HepG2 (cell line): ENCODE results near the gene ENTPD2. TPM values are rescaled to one million over a fixed set of nuclear protein-coding genes. Genes with fewer than 3 reads are reported as not detected.

Source experiments
- ATAC-seq: fragments of 200-7000 bp; cut with Tn5 transposase; 3 replicates; pipeline ENCODE4 v1.9.1; 2020; ENCODE audit warnings: mild to moderate bottlenecking, moderate library complexity
- BruUV-seq: library from RNA; stranded (reverse); fragments of 400-500 nt; replicated peaks from 2 replicates; lab custom pipeline; 2021; lab: Mats Ljungman, UMichigan
- CTCF ChIA-PET: fragments of 300-600 bp; formaldehyde crosslinking; extraction: SDS; loops from one replicate; lab custom pipeline; 2021; ENCODE audit warnings: low total read pairs, inconsistent platforms, low intra/inter-chr PET ratio; lab: Yijun Ruan, JAX
- POLR2A ChIA-PET: fragments of 350-600 bp; sonication (Branson Sonifier 250); formaldehyde crosslinking; loops from one replicate; lab custom pipeline; 2020; ENCODE audit warnings: antibody characterized with exemption, inconsistent platforms; lab: Yijun Ruan, JAX
- DNase-seq: peaks from one replicate; pipeline ENCODE4 v3.0.0-alpha.2; 2015; ENCODE audit warnings: low spot score
- FAIRE-seq: peaks from 3 replicates; lab custom pipeline; 2011; peaks lifted over from hg19 to GRCh38; lab: Jason Lieb, UNC
- H2AFZ ChIP-seq: one replicate; pipeline ENCODE4 v1.6.1; 2011; ENCODE audit warnings: low read length, inconsistent platforms
- H3K27ac ChIP-seq: fragments of 300-600 bp; 3 replicates; pipeline ENCODE4 v1.8.0; 2011; ENCODE audit warnings: mixed run types, mild to moderate bottlenecking, mixed read lengths, low read length, inconsistent platforms; ENCODE audit not compliant: insufficient read depth; ENCODE audit errors: extremely low read length
- H3K27me3 ChIP-seq, 2 experiments: fragments of 200-600 bp in 1 of 2; 2 replicates in 1 of 2; 3 replicates in 1 of 2; pipeline versions ENCODE4 v1.6.0 to v1.8.0; 2011; ENCODE audit warnings: low read length in 2 of 2, mild to moderate bottlenecking in 2 of 2, moderate library complexity in 2 of 2, inconsistent platforms in 1 of 2; ENCODE audit not compliant: insufficient read depth in 2 of 2, control insufficient read depth in 1 of 2
- H3K36me3 ChIP-seq, 2 experiments: fragments of 200-600 bp in 1 of 2; replicated peaks in 1 of 2; 2 replicates in 1 of 2; 3 replicates in 1 of 2; pipeline versions ENCODE4 v1.5.1 to v1.8.0; 2011; ENCODE audit warnings: low read length in 2 of 2, inconsistent platforms in 1 of 2; ENCODE audit not compliant: insufficient read depth in 2 of 2, control insufficient read depth in 1 of 2
- H3K4me1 ChIP-seq: 2 replicates; pipeline ENCODE4 v1.5.1; 2012; ENCODE audit warnings: low read length, inconsistent platforms; ENCODE audit not compliant: insufficient read depth
- H3K4me2 ChIP-seq: 2 replicates; pipeline ENCODE4 v1.6.0; 2011; ENCODE audit warnings: low read depth, low read length, inconsistent platforms
- H3K4me3 ChIP-seq, 3 experiments: fragments of 200-600 bp in 1 of 3; sonication (generic), shearing (Covaris generic) in 1 of 3; replicated peaks in 1 of 3; 2 replicates each; pipeline ENCODE4 v1.5.1; 2011 to 2016; ENCODE audit warnings: low read length in 3 of 3, inconsistent platforms in 2 of 3, low read depth in 2 of 3, mild to moderate bottlenecking in 2 of 3, control low read depth in 1 of 3, mixed read lengths in 1 of 3; ENCODE audit not compliant: insufficient read depth in 1 of 3
- H3K79me2 ChIP-seq: one replicate; pipeline ENCODE4 v1.6.1; 2011; ENCODE audit warnings: low read length, inconsistent platforms; ENCODE audit not compliant: insufficient read depth
- H3K9ac ChIP-seq: 2 replicates; pipeline ENCODE4 v1.6.0; 2011; ENCODE audit warnings: mild to moderate bottlenecking, low read depth, low read length, inconsistent platforms; ENCODE audit not compliant: insufficient read depth
- H3K9me3 ChIP-seq: 2 replicates; pipeline ENCODE4 v1.5.1; 2012; ENCODE audit warnings: mild to moderate bottlenecking, low read length
- H4K20me1 ChIP-seq: 2 replicates; pipeline ENCODE4 v1.6.0; 2011; ENCODE audit warnings: inconsistent platforms, mild to moderate bottlenecking, low read length, moderate library complexity; ENCODE audit not compliant: insufficient read depth
- ATM ChIP-seq: fragments of 450-650 bp; IDR thresholded peaks from 2 replicates; pipeline ENCODE4 v1.7.1; 2017; ENCODE audit warnings: mild to moderate bottlenecking, borderline replicate concordance
- CEBPG ChIP-seq: IDR thresholded peaks from 2 replicates; pipeline ENCODE4 v1.6.1; 2016
- KAT8 ChIP-seq: IDR thresholded peaks from 2 replicates; pipeline ENCODE4 v1.6.1; 2016; ENCODE audit warnings: missing genetic modification reagents, missing compliant biosample characterization
- MEIS2 ChIP-seq: sonication (generic); formaldehyde crosslinking; IDR thresholded peaks from 2 replicates; pipeline ENCODE4 v1.9.0; 2021; ENCODE audit warnings: mild to moderate bottlenecking, missing genetic modification reagents
- NFKB2 ChIP-seq: sonication (generic); formaldehyde crosslinking; IDR thresholded peaks from 2 replicates; pipeline ENCODE4 v1.4.0; 2020; ENCODE audit warnings: missing genetic modification reagents, borderline replicate concordance
- SP2 ChIP-seq: sonication (generic); formaldehyde crosslinking; IDR thresholded peaks from 2 replicates; pipeline ENCODE4 v1.5.1; 2020; ENCODE audit warnings: mild to moderate bottlenecking, missing genetic modification reagents
- ZMYM4 ChIP-seq: sonication (generic); formaldehyde crosslinking; IDR thresholded peaks from 2 replicates; pipeline ENCODE4 v1.8.1; 2023; ENCODE audit warnings: mild to moderate bottlenecking, missing genetic modification reagents
- ZNF564 ChIP-seq: sonication (generic); formaldehyde crosslinking; IDR thresholded peaks from 2 replicates; pipeline ENCODE4 v1.8.1; 2023; ENCODE audit warnings: mild to moderate bottlenecking, missing genetic modification reagents
- ZNF589 ChIP-seq: sonication (generic); formaldehyde crosslinking; conservative IDR thresholded peaks from 2 replicates; pipeline ENCODE4 v1.8.0; 2022; ENCODE audit warnings: mild to moderate bottlenecking, moderate library complexity, missing genetic modification reagents
- ZNF660 ChIP-seq: sonication (generic); formaldehyde crosslinking; IDR thresholded peaks from 2 replicates; pipeline ENCODE4 v1.5.1; 2020; ENCODE audit warnings: mild to moderate bottlenecking, low read depth, missing genetic modification reagents, borderline replicate concordance
- ZNF816 ChIP-seq: sonication (generic); formaldehyde crosslinking; IDR thresholded peaks from 2 replicates; pipeline ENCODE4 v1.8.0; 2022; ENCODE audit warnings: missing genetic modification reagents, mild to moderate bottlenecking, borderline replicate concordance
- ZSCAN25 ChIP-seq: sonication (generic); formaldehyde crosslinking; IDR thresholded peaks from 2 replicates; pipeline ENCODE4 v1.8.0; 2022; ENCODE audit warnings: mild to moderate bottlenecking, missing genetic modification reagents
- WGBS: methylation state at CpG from one replicate; pipeline ENCODE4 v1.1.6; 2017; ENCODE audit warnings: low lambda C conversion rate; 5-methylcytosine and 5-hydroxymethylcytosine counted together
- in situ Hi-C: cut with HindIII; loops from 2 replicates; pipeline ENCODE4 v1.10.0; 2017; ENCODE audit warnings: low pct_unique_long_range_greater_than_20kb; ENCODE audit not compliant: extremely low pct_ligation_motif_present
- intact Hi-C: fragments of 100-400 bp; cut with micrococcal nuclease; formaldehyde crosslinking; loops from one replicate; pipeline ENCODE4 v1.10.0; 2022; ENCODE audit not compliant: unreplicated experiment
- polyA plus RNA-seq, 8 experiments: library from polyadenylated mRNA; depleted of rRNA in 3 of 8; stranded (reverse) in 7 of 8; unstranded in 1 of 8; fragments of >200 nt; fragmentation: Illumina TruSeq in 4 of 8; extraction: Trizol in 4 of 8; gene quantifications; 2 replicates each; pipeline versions ENCODE4 v1.2.1 to v1.2.3, GENCODE V29; 2011 to 2016; ENCODE audit warnings: low read depth in 4 of 8, missing spikeins in 1 of 8, mixed read lengths in 1 of 8; ENCODE audit not compliant: insufficient read depth in 1 of 8
- total RNA-seq, 5 experiments: library from RNA; depleted of rRNA; stranded (reverse); fragments of >200 nt; fragmentation: Illumina TruSeq; extraction: Trizol; gene quantifications; 2 replicates each; pipeline ENCODE4 v1.2.3, GENCODE V29; 2016; ENCODE audit warnings: low read depth in 1 of 5

The ENTPD2 gene
- total and polyA plus RNA-seq, 2 of the 13 experiments (the other 11 are each of a cell fraction or from before 2014, with no cell fraction given): 0.95 to 3.2 TPM

GRCh38 chr9:137082925-137083290 is 29.0 kb upstream of the ENTPD2 start:
- no peaks in the 10 kb centered on the region; a peak in 1 of 5 replicates for H3K27me3 ChIP-seq
- peaks cover 3% of the 10 kb centered on the region for H3K79me2 ChIP-seq
- H3K9ac ChIP-seq: no peak overlapping the region
- H4K20me1 ChIP-seq: no peaks in the 10 kb centered on the region
- H3K36me3 ChIP-seq: peaks cover 9 to 16% of the 10 kb centered on the region in 2 experiments; a peak in 4 of 5 replicates
- H3K4me2 ChIP-seq: no peak overlapping the region
- H3K4me1 ChIP-seq: peaks cover 47% of the 10 kb centered on the region
- 91% methylated on average over 7 of the region's 8 CpGs for WGBS
- in situ Hi-C loops (no loop called here), intact Hi-C loops (no loop called here)
- FAIRE-seq (no peak), DNase-seq (no peak), ATAC-seq (no peak)
- H2AFZ ChIP-seq: no peak overlapping the region
- no peaks in the 10 kb centered on the region for H3K9me3 ChIP-seq
- ChIA-PET CTCF (no interaction called here), POLR2A (interaction anchor here (1.1 to 6.4 kb wide), 6 partner anchors 13 to 195 kb away, joined by 3 to 105 read pairs (median 6); partner anchors contain the start of genes SAPCD2, TOR4A and TUBB4B)
- no peak overlapping the region for H3K27ac ChIP-seq
- TF ChIP-seq MEIS2 (CRISPR knock-in tag) (no peak), SP2 (no peak), ATM (no peak), ZMYM4 (CRISPR knock-in tag) (no peak), KAT8 (CRISPR knock-in tag) (no peak), ZSCAN25 (CRISPR knock-in tag) (no peak), ZNF660 (CRISPR knock-in tag) (no peak), ZNF816 (CRISPR knock-in tag) (no peak), ZNF589 (CRISPR knock-in tag) (no peak), NFKB2 (no peak), ZNF564 (CRISPR knock-in tag) (no peak), CEBPG (CRISPR knock-in tag) (no peak)
- no TSS peak for BruUV-seq
- no peak overlapping the region for H3K4me3 ChIP-seq
